CD4-positive, alpha-beta T cell (primary cell): Measurements from ENCODE around the gene CAMK2N1. TPM values are rescaled to one million over a fixed set of nuclear protein-coding genes. Genes with fewer than 3 reads are reported as not detected.
A peak's percentile ranks its signal among the peaks of the same experiment; 100 is the strongest.

Source experiments
- ATAC-seq: fragments of 200-7000 bp; cut with Tn5 transposase; one replicate; pipeline ENCODE4 v1.10.0; 2022; ENCODE audit warnings: mild to moderate bottlenecking; ENCODE audit not compliant: poor library complexity
- CTCF ChIA-PET: fragments of 350-600 bp; sonication (Branson Sonifier 250); formaldehyde crosslinking; loops from one replicate; lab custom pipeline; 2021; ENCODE audit warnings: antibody characterized with exemption, inconsistent platforms; lab: Charles Lee
- POLR2A ChIA-PET: fragments of 350-600 bp; sonication (Branson Sonifier 250); formaldehyde crosslinking; loops from one replicate; lab custom pipeline; 2021; ENCODE audit warnings: antibody characterized with exemption, inconsistent platforms; lab: Charles Lee
- DNase-seq, 14 experiments: peaks; one replicate each; pipeline ENCODE4 v3.0.0-alpha.2; 2013 to 2020; ENCODE audit warnings: mixed read lengths in 2 of 14
- H3K27ac ChIP-seq, 2 donors: one replicate each; pipeline versions ENCODE4 v1.5.1 to v1.7.0; 2013; ENCODE audit warnings: low read length in 2 of 2, low read depth in 1 of 2, mild to moderate bottlenecking in 1 of 2
- H3K27me3 ChIP-seq, 2 experiments: 1 replicate in 1 of 2; 2 replicates in 1 of 2; pipeline versions ENCODE4 v1.6.1 to v1.7.0; 2013; ENCODE audit warnings: low read length in 2 of 2, control low read depth in 1 of 2, mild to moderate bottlenecking in 1 of 2, moderate library complexity in 1 of 2; ENCODE audit not compliant: insufficient read depth in 2 of 2, control insufficient read depth in 1 of 2
- H3K36me3 ChIP-seq: one replicate; pipeline ENCODE4 v1.6.1; 2013; ENCODE audit warnings: low read length, control low read depth; ENCODE audit not compliant: insufficient read depth
- H3K4me1 ChIP-seq: one replicate; pipeline ENCODE4 v1.6.1; 2013; ENCODE audit warnings: low read length, control low read depth; ENCODE audit not compliant: insufficient read depth
- H3K4me3 ChIP-seq: one replicate; pipeline ENCODE4 v1.5.1; 2013; ENCODE audit warnings: mild to moderate bottlenecking, low read length, moderate library complexity
- H3K9me3 ChIP-seq, 2 experiments: 1 replicate in 1 of 2; 2 replicates in 1 of 2; pipeline versions ENCODE4 v1.6.1 to v1.7.0; 2013; ENCODE audit warnings: low read length in 2 of 2, mild to moderate bottlenecking in 2 of 2, control low read depth in 1 of 2, moderate library complexity in 1 of 2; ENCODE audit not compliant: control insufficient read depth in 1 of 2, insufficient read depth in 1 of 2
- H3K27ac Mint-ChIP-seq: one replicate; pipeline ENCODE4 v1.8.0; 2020; ENCODE audit warnings: mixed read lengths
- H3K27me3 Mint-ChIP-seq: one replicate; pipeline ENCODE4 v1.8.0; 2021; ENCODE audit warnings: mixed read lengths
- H3K36me3 Mint-ChIP-seq: one replicate; pipeline ENCODE4 v1.8.0; 2021; ENCODE audit warnings: low read depth, mixed read lengths
- H3K4me1 Mint-ChIP-seq: one replicate; pipeline ENCODE4 v1.8.0; 2021; ENCODE audit warnings: low read depth, mixed read lengths
- H3K4me3 Mint-ChIP-seq: one replicate; pipeline ENCODE4 v1.8.0; 2020; ENCODE audit warnings: mild to moderate bottlenecking, mixed read lengths
- H3K9me3 Mint-ChIP-seq: one replicate; pipeline ENCODE4 v1.8.0; 2020; ENCODE audit warnings: mixed read lengths
- intact Hi-C, 2 experiments: fragments of 100-400 bp; cut with DNase I in 1 of 2; cut with micrococcal nuclease in 1 of 2; formaldehyde crosslinking; loops; one replicate each; pipeline versions ENCODE4 v1.15.1 to v1.9.0; 2023 to 2025; cut with DNase I, micrococcal nuclease
- total RNA-seq, 174 experiments: library from RNA in 2 of 174; stranded (reverse) in 2 of 174; gene quantifications; one replicate each; pipeline ENCODE4 v1.2.3 and lab custom pipeline; 2021 to 2026
- TF ChIP-seq, protein P1 (sequence below): fragments of 200-600 bp; IDR thresholded peaks from one replicate; pipeline ENCODE4 v1.8.0; 2022; ENCODE audit warnings: antibody characterized with exemption, mild to moderate bottlenecking

Gene CAMK2N1
- total RNA-seq, 2 experiments from 2014 or later: 2.3 TPM

DNA sequence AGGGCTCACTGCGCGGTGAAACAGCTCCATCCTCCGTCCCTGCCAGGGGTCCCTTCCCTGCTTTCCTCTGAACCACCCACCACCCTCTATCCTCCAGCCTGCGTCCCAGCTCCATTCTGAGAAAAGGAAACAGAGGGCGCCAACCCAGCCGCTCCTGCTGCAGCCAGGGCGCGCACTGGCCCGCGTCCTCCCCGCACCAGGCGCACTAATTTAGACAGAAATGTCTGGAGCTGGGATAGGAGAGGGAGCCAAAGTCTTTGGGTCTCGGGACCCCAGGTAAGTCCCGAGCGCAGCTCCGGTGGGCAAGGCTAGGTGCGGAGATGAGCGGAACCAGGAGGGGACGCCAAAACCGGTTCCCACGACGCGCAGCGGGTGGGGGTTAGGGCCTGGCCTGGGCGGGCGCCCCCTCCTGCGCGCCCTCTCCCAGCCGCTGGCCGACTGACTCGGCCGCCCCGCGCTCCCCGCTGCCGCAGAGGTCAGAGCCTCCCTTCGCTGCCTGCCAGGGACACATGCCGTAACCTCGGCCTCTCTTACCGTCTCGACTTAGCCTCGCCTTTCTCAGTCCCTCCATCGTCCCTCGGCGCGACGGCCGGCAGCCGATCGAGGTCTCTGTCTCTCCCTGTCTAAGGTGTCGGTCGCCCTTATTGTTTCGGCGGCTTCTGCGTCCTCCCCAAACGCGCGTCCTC, 2.0 kb downstream of the CAMK2N1 start:
- Histone ChIP-seq H3K4me3 (peak overlapping the region; percentile 55), H3K27ac (no peak overlapping the region), H3K36me3 (no peaks in the 10 kb centered on the region), H3K27me3 (peaks cover 31 to 62% of the 10 kb centered on the region in 2 experiments), H3K4me1 (peaks cover 29% of the 10 kb centered on the region), H3K9me3 (peaks cover 0 to 5% of the 10 kb centered on the region in 2 experiments)
- Mint-ChIP-seq H3K9me3 (no peaks in the 10 kb centered on the region), H3K36me3 (no peaks in the 10 kb centered on the region), H3K27me3 (peaks cover 76% of the 10 kb centered on the region), H3K4me3 (peak overlapping the region; percentile 86), H3K4me1 (peaks cover 17% of the 10 kb centered on the region), H3K27ac (no peak overlapping the region)
- POLR2A ChIA-PET: interaction anchor here (1.0 to 1.1 kb wide), 2 partner anchors 24 kb away, joined by 3 to 4 read pairs; partner anchors contain the start of gene MUL1
- CTCF ChIA-PET: interaction anchor here (0.7 to 0.9 kb wide), 2 partner anchors 10 to 19 kb away, joined by 3 to 4 read pairs; no protein-coding TSS in a partner anchor
- TF ChIP-seq, protein P1, sequence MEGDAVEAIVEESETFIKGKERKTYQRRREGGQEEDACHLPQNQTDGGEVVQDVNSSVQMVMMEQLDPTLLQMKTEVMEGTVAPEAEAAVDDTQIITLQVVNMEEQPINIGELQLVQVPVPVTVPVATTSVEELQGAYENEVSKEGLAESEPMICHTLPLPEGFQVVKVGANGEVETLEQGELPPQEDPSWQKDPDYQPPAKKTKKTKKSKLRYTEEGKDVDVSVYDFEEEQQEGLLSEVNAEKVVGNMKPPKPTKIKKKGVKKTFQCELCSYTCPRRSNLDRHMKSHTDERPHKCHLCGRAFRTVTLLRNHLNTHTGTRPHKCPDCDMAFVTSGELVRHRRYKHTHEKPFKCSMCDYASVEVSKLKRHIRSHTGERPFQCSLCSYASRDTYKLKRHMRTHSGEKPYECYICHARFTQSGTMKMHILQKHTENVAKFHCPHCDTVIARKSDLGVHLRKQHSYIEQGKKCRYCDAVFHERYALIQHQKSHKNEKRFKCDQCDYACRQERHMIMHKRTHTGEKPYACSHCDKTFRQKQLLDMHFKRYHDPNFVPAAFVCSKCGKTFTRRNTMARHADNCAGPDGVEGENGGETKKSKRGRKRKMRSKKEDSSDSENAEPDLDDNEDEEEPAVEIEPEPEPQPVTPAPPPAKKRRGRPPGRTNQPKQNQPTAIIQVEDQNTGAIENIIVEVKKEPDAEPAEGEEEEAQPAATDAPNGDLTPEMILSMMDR: no peak
- DNase-seq: peak in 1 of 14 experiments; percentile 19
- no peak for ATAC-seq
- intact Hi-C loops: no loop called here

DNA sequence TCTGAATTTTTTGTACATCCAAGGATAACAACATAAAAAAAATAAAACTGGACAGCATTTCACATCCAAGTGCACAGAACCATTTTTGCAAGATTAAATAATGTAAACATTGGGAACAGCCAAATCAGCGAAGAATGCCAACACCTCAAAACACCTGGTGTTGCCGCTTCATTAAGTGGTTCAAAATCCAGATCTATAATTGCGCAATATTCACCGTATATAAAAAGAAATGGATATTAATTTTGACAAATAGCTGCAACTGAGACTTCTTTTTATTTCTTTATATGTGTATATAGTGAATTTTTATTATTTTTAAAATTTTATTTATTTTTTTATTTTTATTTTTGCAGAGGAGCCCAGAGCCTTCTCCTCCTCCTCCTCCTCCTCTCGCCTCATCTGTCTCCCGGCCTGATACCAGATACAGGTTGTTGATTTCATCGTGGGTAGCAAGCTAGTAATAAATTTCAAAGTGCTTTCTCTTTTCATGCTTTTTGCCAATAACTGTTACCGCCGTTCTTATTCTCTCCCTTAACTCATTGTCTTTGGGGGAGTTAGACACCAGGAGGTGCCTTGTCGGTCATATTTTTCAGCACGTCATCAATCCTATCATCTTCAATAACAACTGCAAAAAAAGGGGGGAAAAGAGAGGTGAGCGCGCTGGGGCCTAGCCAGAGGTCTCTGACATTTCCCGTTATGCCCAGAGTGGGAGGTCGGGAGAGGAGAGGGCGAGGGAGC, 2.7 kb downstream of the CAMK2N1 start:
- H3K27ac Mint-ChIP-seq: no peak overlapping the region
- intact Hi-C loops: no loop called here
- TF ChIP-seq, protein P1: no peak
- H3K4me1 Mint-ChIP-seq: peaks cover 17% of the 10 kb centered on the region
- ChIA-PET POLR2A (interaction anchor here (1.0 kb wide), 1 partner anchor 25 kb away, joined by 3 read pairs; the partner anchor contains the start of gene MUL1), CTCF (no interaction called here)
- Histone ChIP-seq H3K27me3 (peaks cover 34 to 68% of the 10 kb centered on the region in 2 experiments), H3K4me1 (peaks cover 29% of the 10 kb centered on the region), H3K4me3 (no peak overlapping the region), H3K36me3 (no peaks in the 10 kb centered on the region), H3K9me3 (peaks cover 0 to 5% of the 10 kb centered on the region in 2 experiments), H3K27ac (no peak overlapping the region)
- DNase-seq (no peak), ATAC-seq (no peak)
- H3K4me3 Mint-ChIP-seq: peak overlapping the region; percentile 76
- no peaks in the 10 kb centered on the region for H3K36me3 Mint-ChIP-seq
- no peaks in the 10 kb centered on the region for H3K9me3 Mint-ChIP-seq
- peaks cover 76% of the 10 kb centered on the region for H3K27me3 Mint-ChIP-seq

DNA sequence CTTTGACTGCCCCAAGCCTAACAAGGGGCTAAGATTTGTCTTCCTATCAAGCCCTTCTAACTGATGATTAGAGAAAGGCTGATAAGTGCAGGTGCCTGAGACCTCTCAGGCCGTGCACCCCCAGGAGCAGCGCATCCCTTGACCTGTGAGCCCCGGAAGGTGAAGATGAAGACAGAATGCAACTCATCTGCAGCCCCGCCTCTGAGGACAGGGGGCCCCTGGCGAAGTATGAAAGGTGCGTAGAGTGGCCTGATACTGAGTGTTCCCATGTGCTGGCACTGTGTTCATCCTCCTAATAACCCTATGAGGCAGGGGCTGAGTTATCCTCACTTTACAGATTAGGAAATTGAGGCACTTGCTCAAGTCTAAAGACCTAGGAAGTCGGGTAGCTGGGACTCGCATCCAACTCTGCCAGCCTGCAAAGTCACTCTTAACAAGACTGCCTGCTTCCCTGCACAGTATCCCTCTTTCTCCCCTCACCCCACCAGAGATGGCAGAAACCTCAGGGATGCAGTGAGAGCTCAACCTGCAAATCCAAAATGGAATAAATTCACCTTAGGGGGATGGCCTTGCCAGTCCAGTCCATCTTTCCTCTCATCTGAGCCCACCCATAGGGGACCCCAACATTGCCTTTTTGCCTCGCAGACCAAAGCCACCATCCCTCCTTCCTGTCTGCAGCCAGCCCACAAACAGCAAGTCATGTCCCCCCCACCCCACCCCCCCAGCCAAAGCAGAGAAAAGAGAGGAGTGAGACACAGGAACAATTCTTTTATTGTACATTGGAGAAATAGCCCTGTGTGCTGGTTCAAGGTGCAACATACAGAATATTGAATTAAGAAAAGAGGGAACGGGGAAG, 4.1 kb downstream of the CAMK2N1 start:
- H3K27me3 ChIP-seq: peaks cover 48 to 72% of the 10 kb centered on the region in 2 experiments
- Mint-ChIP-seq H3K27me3 (peaks cover 79% of the 10 kb centered on the region), H3K27ac (no peak overlapping the region), H3K4me1 (peaks cover 14% of the 10 kb centered on the region), H3K9me3 (no peaks in the 10 kb centered on the region), H3K4me3 (no peak overlapping the region), H3K36me3 (no peaks in the 10 kb centered on the region)
- peaks cover 0 to 5% of the 10 kb centered on the region in 2 experiments for H3K9me3 ChIP-seq
- H3K36me3 ChIP-seq: no peaks in the 10 kb centered on the region
- H3K27ac ChIP-seq: no peak overlapping the region
- peaks cover 25% of the 10 kb centered on the region for H3K4me1 ChIP-seq
- DNase-seq (no peak), ATAC-seq (no peak)
- TF ChIP-seq, protein P1: no peak
- intact Hi-C loops: no loop called here
- H3K4me3 ChIP-seq: no peak overlapping the region
- ChIA-PET POLR2A (no interaction called here), CTCF (no interaction called here)
